ENCODE data around the gene SLC66A1. TPM values are rescaled to one million over a fixed set of nuclear protein-coding genes. Genes with fewer than 3 reads are reported as not detected.

Gene SLC66A1
- total and polyA plus RNA-seq, 9 of the 15 experiments (the other 6 are each of a cell fraction or from before 2014, with no cell fraction given), result 1.2 to 40.8 (median 18.6) TPM

DNA sequence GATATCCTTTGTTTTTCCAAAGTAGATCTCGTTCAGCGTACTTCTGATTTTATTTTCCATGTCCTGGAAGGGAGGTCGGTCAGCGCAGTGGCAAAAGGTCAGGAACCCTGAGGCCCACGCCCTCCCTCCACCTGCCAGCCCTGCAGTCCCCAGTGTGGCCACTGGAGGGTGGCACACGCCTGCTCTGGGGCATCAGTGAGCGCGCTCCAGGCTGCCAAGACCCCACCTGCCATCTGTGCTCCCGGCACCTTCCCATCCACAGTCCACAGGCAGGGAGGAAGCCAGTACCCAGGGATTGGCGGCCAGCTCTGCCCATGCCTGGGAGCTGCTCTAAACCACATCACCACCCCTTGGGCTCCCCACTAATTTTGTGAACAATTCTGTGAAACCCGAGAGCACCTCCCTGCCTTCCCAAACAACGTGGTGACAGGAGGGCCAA is 32.3 kb downstream of the SLC66A1 start (continued):
- TF ChIP-seq, protein P1, sequence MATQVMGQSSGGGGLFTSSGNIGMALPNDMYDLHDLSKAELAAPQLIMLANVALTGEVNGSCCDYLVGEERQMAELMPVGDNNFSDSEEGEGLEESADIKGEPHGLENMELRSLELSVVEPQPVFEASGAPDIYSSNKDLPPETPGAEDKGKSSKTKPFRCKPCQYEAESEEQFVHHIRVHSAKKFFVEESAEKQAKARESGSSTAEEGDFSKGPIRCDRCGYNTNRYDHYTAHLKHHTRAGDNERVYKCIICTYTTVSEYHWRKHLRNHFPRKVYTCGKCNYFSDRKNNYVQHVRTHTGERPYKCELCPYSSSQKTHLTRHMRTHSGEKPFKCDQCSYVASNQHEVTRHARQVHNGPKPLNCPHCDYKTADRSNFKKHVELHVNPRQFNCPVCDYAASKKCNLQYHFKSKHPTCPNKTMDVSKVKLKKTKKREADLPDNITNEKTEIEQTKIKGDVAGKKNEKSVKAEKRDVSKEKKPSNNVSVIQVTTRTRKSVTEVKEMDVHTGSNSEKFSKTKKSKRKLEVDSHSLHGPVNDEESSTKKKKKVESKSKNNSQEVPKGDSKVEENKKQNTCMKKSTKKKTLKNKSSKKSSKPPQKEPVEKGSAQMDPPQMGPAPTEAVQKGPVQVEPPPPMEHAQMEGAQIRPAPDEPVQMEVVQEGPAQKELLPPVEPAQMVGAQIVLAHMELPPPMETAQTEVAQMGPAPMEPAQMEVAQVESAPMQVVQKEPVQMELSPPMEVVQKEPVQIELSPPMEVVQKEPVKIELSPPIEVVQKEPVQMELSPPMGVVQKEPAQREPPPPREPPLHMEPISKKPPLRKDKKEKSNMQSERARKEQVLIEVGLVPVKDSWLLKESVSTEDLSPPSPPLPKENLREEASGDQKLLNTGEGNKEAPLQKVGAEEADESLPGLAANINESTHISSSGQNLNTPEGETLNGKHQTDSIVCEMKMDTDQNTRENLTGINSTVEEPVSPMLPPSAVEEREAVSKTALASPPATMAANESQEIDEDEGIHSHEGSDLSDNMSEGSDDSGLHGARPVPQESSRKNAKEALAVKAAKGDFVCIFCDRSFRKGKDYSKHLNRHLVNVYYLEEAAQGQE (IDR thresholded peaks at IDR 0.05; ENCODE audit: borderline replicate concordance), result peak; percentile 68; the same call in 1 of the 2 replicates
- TF ChIP-seq, protein P1 (CRISPR knock-in tag; IDR thresholded peaks at IDR 0.05; ENCODE audit: low read depth), result no peak
- TF ChIP-seq CXXC5 (CRISPR knock-in tag; IDR thresholded peaks at IDR 0.05), result no peak
- TF ChIP-seq ZNF146 (CRISPR knock-in tag; IDR thresholded peaks at IDR 0.05; ENCODE audit: unreplicated experiment), result peak; percentile 2
- TF ChIP-seq STAG1 (CRISPR knock-in tag; IDR thresholded peaks at IDR 0.05; ENCODE audit: borderline replicate concordance), result peak; percentile 91
- no peak for TF ChIP-seq NELFE (IDR thresholded peaks at IDR 0.05; ENCODE audit: insufficient read depth, insufficient read length)
- 0 out of 2 replicates have a peak, but pooled peaks have one; percentile 24 for TF ChIP-seq XRCC5 (IDR thresholded peaks at IDR 0.05; ENCODE audit: low read depth, low read length)
- peak; percentile 30; the same call in 1 of the 2 replicates for TF ChIP-seq JUND (IDR thresholded peaks at IDR 0.05; ENCODE audit: borderline replicate concordance, low read depth, low read length)
- TF ChIP-seq JUND (tag; IDR thresholded peaks at IDR 0.05; ENCODE audit: borderline replicate concordance, low read depth, low read length), result no peak
- peak; percentile 43; the same call in 1 of the 2 replicates for TF ChIP-seq RB1 (IDR thresholded peaks at IDR 0.05; ENCODE audit: low read depth)
- TF ChIP-seq, protein P2, sequence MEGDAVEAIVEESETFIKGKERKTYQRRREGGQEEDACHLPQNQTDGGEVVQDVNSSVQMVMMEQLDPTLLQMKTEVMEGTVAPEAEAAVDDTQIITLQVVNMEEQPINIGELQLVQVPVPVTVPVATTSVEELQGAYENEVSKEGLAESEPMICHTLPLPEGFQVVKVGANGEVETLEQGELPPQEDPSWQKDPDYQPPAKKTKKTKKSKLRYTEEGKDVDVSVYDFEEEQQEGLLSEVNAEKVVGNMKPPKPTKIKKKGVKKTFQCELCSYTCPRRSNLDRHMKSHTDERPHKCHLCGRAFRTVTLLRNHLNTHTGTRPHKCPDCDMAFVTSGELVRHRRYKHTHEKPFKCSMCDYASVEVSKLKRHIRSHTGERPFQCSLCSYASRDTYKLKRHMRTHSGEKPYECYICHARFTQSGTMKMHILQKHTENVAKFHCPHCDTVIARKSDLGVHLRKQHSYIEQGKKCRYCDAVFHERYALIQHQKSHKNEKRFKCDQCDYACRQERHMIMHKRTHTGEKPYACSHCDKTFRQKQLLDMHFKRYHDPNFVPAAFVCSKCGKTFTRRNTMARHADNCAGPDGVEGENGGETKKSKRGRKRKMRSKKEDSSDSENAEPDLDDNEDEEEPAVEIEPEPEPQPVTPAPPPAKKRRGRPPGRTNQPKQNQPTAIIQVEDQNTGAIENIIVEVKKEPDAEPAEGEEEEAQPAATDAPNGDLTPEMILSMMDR (IDR thresholded peaks at IDR 0.05 in 2 of 3, conservative IDR thresholded peaks at IDR 0.05 in 1 of 3; ENCODE audit: insufficient read depth in 2 of 3, low read depth in 1 of 3, low read length in 3 of 3), result peak; percentile 84 to 91 (median 90)
- TF ChIP-seq NRF1 (conservative IDR thresholded peaks at IDR 0.05 in 1 of 2, IDR thresholded peaks at IDR 0.05 in 1 of 2), result peak; percentile 76 to 82
- TF ChIP-seq, protein P3, sequence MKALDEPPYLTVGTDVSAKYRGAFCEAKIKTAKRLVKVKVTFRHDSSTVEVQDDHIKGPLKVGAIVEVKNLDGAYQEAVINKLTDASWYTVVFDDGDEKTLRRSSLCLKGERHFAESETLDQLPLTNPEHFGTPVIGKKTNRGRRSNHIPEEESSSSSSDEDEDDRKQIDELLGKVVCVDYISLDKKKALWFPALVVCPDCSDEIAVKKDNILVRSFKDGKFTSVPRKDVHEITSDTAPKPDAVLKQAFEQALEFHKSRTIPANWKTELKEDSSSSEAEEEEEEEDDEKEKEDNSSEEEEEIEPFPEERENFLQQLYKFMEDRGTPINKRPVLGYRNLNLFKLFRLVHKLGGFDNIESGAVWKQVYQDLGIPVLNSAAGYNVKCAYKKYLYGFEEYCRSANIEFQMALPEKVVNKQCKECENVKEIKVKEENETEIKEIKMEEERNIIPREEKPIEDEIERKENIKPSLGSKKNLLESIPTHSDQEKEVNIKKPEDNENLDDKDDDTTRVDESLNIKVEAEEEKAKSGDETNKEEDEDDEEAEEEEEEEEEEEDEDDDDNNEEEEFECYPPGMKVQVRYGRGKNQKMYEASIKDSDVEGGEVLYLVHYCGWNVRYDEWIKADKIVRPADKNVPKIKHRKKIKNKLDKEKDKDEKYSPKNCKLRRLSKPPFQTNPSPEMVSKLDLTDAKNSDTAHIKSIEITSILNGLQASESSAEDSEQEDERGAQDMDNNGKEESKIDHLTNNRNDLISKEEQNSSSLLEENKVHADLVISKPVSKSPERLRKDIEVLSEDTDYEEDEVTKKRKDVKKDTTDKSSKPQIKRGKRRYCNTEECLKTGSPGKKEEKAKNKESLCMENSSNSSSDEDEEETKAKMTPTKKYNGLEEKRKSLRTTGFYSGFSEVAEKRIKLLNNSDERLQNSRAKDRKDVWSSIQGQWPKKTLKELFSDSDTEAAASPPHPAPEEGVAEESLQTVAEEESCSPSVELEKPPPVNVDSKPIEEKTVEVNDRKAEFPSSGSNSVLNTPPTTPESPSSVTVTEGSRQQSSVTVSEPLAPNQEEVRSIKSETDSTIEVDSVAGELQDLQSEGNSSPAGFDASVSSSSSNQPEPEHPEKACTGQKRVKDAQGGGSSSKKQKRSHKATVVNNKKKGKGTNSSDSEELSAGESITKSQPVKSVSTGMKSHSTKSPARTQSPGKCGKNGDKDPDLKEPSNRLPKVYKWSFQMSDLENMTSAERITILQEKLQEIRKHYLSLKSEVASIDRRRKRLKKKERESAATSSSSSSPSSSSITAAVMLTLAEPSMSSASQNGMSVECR (CRISPR knock-in tag; IDR thresholded peaks at IDR 0.05), result 0 out of 2 replicates have a peak, but pooled peaks have one; percentile 32
- no peak for TF ChIP-seq PCBP2 (IDR thresholded peaks at IDR 0.05; ENCODE audit: low read depth, low read length, poor library complexity, severe bottlenecking)

Measured in K562 (cell line).